Measurements from ENCODE around the gene CDK5RAP2. TPM values are rescaled to one million over a fixed set of nuclear protein-coding genes. Genes with fewer than 3 reads are reported as not detected.

CDK5RAP2 gene
- total RNA-seq, 2 donors from 2014 or later = 27.1 to 36.7 TPM

DNA sequence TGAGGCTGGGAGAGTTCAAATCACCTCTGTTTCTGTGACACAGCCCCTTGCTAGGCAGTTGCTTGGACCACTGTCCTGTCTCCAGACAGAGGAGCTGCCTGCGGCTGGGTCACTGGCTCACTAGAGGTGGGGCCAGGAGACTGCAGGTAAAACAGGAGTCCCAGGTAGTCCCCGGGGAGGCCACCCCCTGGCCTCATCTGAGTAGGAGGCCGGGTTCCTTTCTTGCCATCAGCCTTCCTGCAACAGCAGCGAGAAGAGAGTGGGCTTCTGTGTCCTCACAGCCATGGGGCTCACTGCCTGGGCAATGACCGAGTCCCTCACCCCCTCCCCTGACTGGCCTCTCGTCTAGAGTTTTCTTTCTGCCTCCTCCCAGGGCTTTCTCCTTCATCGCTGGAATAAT is 197.5 kb downstream of the CDK5RAP2 start:
- ATAC-seq = no peak
- intact Hi-C loops (cut with DNase I, micrococcal nuclease) = no loop called here
- DNase-seq = no peak

GRCh38 chr9:120381839-120382238 is 198.1 kb downstream of the CDK5RAP2 start:
- intact Hi-C loops (cut with DNase I, micrococcal nuclease) = no loop called here
- no peak for ATAC-seq
- no peak for DNase-seq

DNA sequence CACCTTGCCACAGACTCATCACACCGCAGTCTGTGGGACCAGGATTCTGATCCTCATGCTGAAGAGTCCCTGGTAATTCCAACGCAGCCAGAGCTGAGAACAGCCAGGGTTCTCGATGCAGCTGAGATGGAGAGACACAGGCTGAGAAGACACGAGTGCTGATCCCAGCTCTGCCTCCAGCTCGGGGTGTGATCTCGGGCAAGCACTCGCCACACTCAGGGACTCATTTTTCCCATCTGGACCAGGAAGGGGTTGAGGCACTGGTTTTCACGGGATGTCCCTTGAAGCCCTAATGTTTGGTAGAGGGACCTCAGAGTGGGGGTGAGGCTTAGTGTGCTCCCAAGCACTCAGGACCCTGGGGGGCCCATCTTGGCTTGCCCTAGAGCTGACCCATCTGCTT is 200.4 kb downstream of the CDK5RAP2 start:
- no peak for ATAC-seq
- intact Hi-C loops (cut with DNase I, micrococcal nuclease) = no loop called here
- no peak for DNase-seq

DNA sequence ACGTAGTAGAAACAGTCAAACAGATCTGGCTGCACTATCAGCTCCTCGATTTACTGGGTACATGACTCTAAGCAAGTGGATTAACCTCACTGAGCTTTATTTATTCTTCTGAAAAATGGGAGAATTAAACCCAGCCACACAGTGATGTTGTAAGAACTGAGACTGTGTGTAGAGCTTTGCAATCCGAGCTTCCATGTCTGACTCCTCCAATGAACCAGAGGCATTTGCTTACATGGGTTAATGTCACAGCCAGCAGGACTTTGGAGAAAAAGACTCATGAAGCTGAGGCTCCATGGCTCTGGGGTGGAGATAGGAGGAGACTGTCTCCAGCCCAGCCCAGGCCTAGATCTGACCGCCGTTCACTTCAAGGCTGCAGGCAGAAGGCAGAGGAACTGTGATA is 201.3 kb downstream of the CDK5RAP2 start:
- DNase-seq = no peak

DNA sequence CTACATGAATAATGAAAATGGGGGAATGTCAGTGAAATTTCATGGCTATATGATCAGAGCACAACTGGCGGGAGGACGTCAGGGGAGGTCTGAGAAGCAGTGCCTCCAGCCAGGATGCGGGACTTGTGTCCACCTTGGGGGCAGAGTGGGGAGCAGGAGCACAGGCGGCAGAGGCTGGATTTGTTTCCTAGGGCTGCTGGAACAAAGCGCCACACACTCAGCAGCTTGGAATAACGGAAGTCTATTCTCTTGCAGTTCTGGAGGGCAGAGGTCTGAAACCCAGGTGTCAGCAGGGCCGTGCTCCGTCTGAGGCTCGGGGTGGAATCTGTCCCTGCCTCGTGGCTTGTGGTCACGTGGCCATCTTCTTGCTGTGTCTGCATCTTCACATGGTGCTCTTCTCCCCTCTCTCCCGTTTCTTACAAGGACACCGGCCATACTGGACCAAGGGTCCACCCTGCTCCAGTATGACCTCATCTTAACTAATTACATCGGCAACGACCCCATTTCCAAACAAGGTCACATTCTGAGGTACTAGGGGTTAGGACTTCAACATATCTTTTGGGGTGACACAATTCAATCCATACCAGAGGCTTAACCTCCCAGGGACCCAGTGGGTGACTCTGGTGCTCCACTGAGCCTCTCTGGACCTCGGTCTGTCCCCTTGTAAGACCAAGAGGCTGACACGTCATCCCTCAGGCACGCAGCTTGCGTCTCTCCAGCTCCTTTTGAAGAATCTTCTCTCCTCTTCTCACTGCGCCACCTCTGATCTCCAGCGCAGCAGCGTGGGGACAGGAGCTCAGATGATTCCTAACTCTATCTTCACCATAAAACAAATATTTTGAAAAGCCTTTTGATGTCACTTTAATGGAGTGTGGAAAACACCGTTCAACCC is 202.5 kb downstream of the CDK5RAP2 start:
- intact Hi-C loops (cut with DNase I, micrococcal nuclease) = no loop called here
- DNase-seq (no peak), ATAC-seq (no peak)

More for the DNA sequence above, 201.3 kb downstream of the CDK5RAP2 start:
- ATAC-seq = no peak
- intact Hi-C loops (cut with DNase I, micrococcal nuclease) = no loop called here

DNA sequence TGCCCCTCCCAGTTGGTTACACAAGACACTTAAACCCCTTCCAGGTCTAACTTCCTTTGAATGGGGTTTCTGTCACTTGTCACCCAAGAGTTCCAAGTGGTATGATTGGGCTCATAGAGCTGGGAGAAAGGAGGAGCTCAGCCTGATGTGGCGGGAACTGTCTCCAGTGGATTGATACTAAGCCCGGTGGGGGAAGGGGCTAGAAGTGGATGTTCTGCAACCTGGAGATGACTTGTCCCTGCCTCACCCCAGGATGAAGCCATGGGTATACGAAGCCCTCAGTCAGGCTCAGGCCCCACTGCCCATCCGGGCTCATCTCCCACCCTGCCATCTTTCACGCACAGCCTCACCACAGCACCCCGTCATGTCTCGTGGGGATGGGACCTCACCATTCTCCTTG is 203.9 kb downstream of the CDK5RAP2 start:
- DNase-seq = no peak
- ATAC-seq = no peak
- intact Hi-C loops (cut with DNase I, micrococcal nuclease) = no loop called here

GRCh38 chr9:120375316-120375715 is 204.7 kb downstream of the CDK5RAP2 start:
- ATAC-seq = no peak
- DNase-seq = no peak
- intact Hi-C loops (cut with DNase I, micrococcal nuclease) = no loop called here

- no peak for DNase-seq
- intact Hi-C loops (cut with DNase I, micrococcal nuclease) = no loop called here
- ATAC-seq = no peak
Observed at GRCh38 chr9:120374817-120375216, 205.2 kb downstream of the CDK5RAP2 start.

- intact Hi-C loops (cut with DNase I, micrococcal nuclease) = no loop called here
- ATAC-seq (no peak), DNase-seq (no peak)
Observed at GRCh38 chr9:120374239-120374638, 205.7 kb downstream of the CDK5RAP2 start.

DNA sequence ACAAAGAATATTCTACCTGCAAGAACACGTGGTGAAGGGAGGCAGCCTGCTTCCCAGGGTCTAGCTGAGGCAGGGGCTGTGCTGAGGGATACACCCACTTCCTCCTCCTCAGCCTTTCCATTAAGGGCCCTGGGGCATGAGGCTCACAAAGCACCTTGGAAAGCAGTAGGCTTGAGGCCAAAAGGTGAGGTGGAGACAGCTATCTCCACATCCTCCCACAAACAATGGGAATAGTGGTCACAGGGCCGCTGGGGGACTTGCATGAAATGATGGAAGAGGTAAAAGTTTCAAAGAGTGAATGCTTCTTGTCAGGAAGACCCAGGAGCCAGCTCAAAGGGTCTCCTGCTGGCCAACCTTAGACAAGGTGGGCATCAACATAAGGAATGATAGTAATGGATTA is 207.9 kb downstream of the CDK5RAP2 start:
- DNase-seq = no peak
- ATAC-seq = no peak
- intact Hi-C loops (cut with DNase I, micrococcal nuclease) = no loop called here

DNA sequence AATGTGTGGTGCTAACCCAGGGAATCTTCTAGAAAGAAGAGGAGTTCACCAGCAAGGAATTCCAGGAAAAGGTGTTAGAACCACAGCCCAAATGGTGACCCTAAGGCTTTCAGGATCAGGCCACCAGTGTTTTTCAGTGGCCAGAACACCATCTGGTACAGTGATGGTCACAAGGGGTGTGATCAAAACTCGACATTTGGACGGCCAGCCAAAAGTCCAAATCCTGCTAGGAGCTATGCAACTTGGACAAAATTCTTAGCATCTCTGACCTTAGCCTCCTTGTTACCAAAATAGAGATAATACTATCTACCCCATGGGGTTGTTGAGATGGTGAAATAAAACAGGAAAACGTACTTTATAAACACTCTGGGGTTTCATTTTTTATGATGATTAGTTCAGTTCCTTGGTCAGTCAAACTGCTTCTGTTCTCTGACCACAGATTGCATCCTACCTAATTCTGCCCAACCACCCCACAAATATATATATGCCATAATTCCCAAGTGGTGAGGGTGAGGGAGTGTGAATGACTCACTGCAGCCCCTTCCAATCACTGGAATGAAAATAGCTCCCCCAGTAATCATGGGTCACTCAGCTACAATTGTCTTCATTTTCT is 210.3 kb downstream of the CDK5RAP2 start:
- no peak for DNase-seq
- intact Hi-C loops (cut with DNase I, micrococcal nuclease) = loop anchor here in 1 of 2 donors (10.0 kb wide), 1 partner anchor 655 kb away; no protein-coding TSS in a partner anchor
- ATAC-seq = no peak

- intact Hi-C loops (cut with DNase I, micrococcal nuclease) = loop anchor here in 1 of 2 donors (10.0 kb wide), 1 partner anchor 654 kb away; no protein-coding TSS in a partner anchor
- ATAC-seq (no peak), DNase-seq (no peak)
Observed at GRCh38 chr9:120368799-120369198, 211.2 kb downstream of the CDK5RAP2 start.

DNA sequence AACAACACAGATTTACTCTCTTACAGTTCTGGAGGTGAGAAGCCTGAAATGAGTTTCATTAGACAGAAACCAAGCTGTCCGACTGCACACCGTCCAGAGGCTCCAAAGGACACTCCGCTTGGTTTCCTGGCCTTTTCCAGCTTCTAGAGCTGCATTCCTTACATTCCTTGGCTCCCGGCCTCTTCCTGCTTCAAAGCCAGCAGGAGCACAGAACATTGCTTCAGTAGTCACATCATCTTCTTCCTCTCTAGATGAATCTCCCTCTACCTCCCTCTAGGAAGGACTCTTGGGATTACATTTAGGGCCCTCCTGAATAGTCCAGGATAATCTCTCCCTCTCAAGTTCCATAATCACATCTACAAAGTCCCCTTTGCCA is 213.3 kb downstream of the CDK5RAP2 start:
- ATAC-seq = no peak
- no peak for DNase-seq
- intact Hi-C loops (cut with DNase I, micrococcal nuclease) = loop anchor here in 1 of 2 donors (10.0 kb wide), 1 partner anchor 652 kb away; no protein-coding TSS in a partner anchor

- intact Hi-C loops (cut with DNase I, micrococcal nuclease) = loop anchor here in 1 of 2 donors (10.0 kb wide), 1 partner anchor 651 kb away; no protein-coding TSS in a partner anchor
- ATAC-seq = no peak
- no peak for DNase-seq
Observed at GRCh38 chr9:120365386-120365785, 214.6 kb downstream of the CDK5RAP2 start.

- ATAC-seq (no peak), DNase-seq (no peak)
Observed at GRCh38 chr9:120363697-120364096, 216.3 kb downstream of the CDK5RAP2 start.

DNA sequence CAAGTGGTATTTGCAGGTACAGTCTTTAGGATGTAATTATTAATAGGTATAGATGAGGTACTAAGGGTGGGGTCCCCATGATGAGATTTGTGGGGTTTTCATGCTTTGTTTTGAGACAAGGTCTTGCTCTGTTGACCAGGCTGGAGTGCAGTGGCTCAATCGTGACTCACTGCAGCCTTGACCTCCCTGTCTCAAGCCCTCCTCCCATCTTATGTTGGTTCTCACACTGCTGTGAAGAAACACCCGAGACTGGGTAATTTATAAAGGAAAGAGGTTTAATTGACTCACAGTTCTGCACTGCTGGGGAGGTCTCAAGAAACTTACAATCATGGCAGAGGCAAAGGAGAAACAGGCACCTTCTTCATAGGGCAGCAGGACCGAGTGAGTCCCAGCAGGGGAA is 217.5 kb downstream of the CDK5RAP2 start:
- DNase-seq (no peak), ATAC-seq (no peak)
- intact Hi-C loops (cut with DNase I, micrococcal nuclease) = loop anchor here in 1 of 2 donors (10.0 kb wide), 1 partner anchor 648 kb away; no protein-coding TSS in a partner anchor

More at GRCh38 chr9:120363697-120364096, 216.3 kb downstream of the CDK5RAP2 start:
- intact Hi-C loops (cut with DNase I, micrococcal nuclease) = loop anchor here in 1 of 2 donors (10.0 kb wide), 1 partner anchor 649 kb away; no protein-coding TSS in a partner anchor

GRCh38 chr9:120361551-120361950 is 218.4 kb downstream of the CDK5RAP2 start:
- intact Hi-C loops (cut with DNase I, micrococcal nuclease) = loop anchor here in 1 of 2 donors (10.0 kb wide), 1 partner anchor 647 kb away; no protein-coding TSS in a partner anchor
- ATAC-seq (no peak), DNase-seq (no peak)

DNA sequence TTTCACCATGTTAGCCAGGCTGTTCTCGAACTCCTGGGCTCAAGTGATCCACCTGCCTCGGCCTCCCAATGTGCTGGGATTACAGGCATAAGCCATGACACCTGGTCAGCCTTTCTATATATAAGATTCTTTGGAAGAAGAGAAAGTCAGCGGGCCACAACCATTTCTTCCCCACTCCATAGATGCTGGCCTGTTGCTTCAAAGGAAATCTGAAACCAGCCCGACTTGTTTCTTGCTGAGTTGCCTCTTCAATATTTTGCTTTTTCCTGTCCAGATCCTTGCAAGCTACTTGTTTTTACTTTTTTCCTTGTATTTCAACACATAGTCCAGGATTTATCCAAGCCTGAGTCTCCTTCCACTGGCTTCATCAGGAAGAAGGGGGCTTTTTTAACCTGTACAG is 219.5 kb downstream of the CDK5RAP2 start:
- no peak for ATAC-seq
- no peak for DNase-seq
- intact Hi-C loops (cut with DNase I, micrococcal nuclease) = loop anchor here in 1 of 2 donors (10.0 kb wide), 1 partner anchor 646 kb away; no protein-coding TSS in a partner anchor

- ATAC-seq (no peak), DNase-seq (no peak)
- intact Hi-C loops (cut with DNase I, micrococcal nuclease) = loop anchor here in 1 of 2 donors (10.0 kb wide), 1 partner anchor 645 kb away; no protein-coding TSS in a partner anchor
Observed at GRCh38 chr9:120360046-120360445, 219.9 kb downstream of the CDK5RAP2 start.

GRCh38 chr9:120358877-120359276 is 221.1 kb downstream of the CDK5RAP2 start:
- intact Hi-C loops (cut with DNase I, micrococcal nuclease) = no loop called here
- DNase-seq (no peak), ATAC-seq (no peak)

Measured in left colon (tissue), 2 donors.